Gastrocnemius medialis (tissue), 4 donors: ENCODE results near the gene PROSER2.

Experiments
- POLR2A ChIP-seq, 2 donors: fragments of 450-650 bp; IDR thresholded peaks; one replicate each; pipeline ENCODE4 v1.6.1; 2017; ENCODE audit warnings: antibody characterized with exemption in 2 of 2, mild to moderate bottlenecking in 2 of 2, moderate library complexity in 2 of 2
- TF ChIP-seq, protein P1 (sequence below), 5 experiments: fragments of 450-650 bp in 3 of 5; fragments of 200-600 bp in 2 of 5; sonication (generic) in 2 of 5; IDR thresholded peaks in 4 of 5; conservative IDR thresholded peaks in 1 of 5; 1 replicate in 4 of 5; 2 replicates in 1 of 5; pipeline ENCODE4 v1.5.1; 2016 to 2019; ENCODE audit warnings: antibody characterized with exemption in 5 of 5, mild to moderate bottlenecking in 3 of 5, moderate library complexity in 3 of 5

DNA sequence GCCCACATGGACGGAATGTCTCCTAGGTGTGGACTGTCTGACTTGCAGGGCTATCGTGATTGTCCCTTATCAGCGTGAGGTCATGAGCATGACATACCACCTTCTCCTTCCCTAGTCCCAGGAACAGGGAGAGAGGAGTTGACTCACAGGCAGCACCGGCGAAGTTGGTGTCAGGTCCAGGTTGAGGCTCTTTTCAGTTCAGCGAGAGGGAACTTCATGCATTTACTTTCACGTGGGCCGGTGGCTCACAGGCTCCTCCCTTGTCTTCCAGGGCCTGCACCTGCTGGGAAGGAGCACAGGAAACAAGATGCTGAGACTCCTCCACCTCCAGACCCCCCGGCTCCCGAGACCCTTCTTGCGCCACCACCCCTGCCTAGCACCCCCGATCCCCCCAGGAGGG, 46.1 kb downstream of the PROSER2 start:
- TF ChIP-seq, protein P1, sequence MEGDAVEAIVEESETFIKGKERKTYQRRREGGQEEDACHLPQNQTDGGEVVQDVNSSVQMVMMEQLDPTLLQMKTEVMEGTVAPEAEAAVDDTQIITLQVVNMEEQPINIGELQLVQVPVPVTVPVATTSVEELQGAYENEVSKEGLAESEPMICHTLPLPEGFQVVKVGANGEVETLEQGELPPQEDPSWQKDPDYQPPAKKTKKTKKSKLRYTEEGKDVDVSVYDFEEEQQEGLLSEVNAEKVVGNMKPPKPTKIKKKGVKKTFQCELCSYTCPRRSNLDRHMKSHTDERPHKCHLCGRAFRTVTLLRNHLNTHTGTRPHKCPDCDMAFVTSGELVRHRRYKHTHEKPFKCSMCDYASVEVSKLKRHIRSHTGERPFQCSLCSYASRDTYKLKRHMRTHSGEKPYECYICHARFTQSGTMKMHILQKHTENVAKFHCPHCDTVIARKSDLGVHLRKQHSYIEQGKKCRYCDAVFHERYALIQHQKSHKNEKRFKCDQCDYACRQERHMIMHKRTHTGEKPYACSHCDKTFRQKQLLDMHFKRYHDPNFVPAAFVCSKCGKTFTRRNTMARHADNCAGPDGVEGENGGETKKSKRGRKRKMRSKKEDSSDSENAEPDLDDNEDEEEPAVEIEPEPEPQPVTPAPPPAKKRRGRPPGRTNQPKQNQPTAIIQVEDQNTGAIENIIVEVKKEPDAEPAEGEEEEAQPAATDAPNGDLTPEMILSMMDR (IDR thresholded peaks at IDR 0.05 in 4 of 5, conservative IDR thresholded peaks at IDR 0.05 in 1 of 5), result no peak
- no peak for TF ChIP-seq POLR2A (IDR thresholded peaks at IDR 0.05)
